ENCODE data around the gene RANBP3L. TPM values are rescaled to one million over a fixed set of nuclear protein-coding genes. Genes with fewer than 3 reads are reported as not detected.

The RANBP3L gene
- total and polyA plus RNA-seq, 11 donors: 0.14 to 2.2 (median 0.38) TPM

DNA sequence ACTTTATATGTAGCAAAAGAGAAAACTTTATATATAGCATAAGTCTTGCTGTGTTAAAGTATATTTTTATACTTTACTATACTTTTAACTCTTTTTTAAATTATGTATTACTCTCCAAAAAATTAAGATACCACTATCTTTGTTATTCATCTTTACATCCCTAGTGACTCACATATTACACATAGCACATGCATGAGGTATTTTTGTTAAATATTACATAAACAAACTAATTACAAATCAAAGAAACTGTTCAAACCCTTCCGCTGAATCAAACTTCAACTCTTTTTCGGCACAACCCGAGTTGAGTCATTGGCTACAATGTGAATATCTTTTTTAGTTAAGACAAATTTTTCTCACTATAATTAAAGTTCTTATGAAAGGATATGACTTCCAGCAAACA is 92.0 kb downstream of the RANBP3L start:
- ATAC-seq (no peak), DNase-seq (no peak)
- Histone ChIP-seq H3K27me3 (no peaks in the 10 kb centered on the region), H3K36me3 (peaks cover 0 to 94% (median 47%) of the 10 kb centered on the region in 9 donors), H3K4me3 (no peak overlapping the region), H3K27ac (no peak overlapping the region), H3K9me3 (no peaks in the 10 kb centered on the region), H3K4me1 (no peaks in the 10 kb centered on the region)
- 92 to 96% (median 93%) methylated on average over 3 of the region's 3 CpGs for WGBS, 4 donors
- no peak for TF ChIP-seq POLR2A (IDR thresholded peaks at IDR 0.05)
- TF ChIP-seq, protein P1, sequence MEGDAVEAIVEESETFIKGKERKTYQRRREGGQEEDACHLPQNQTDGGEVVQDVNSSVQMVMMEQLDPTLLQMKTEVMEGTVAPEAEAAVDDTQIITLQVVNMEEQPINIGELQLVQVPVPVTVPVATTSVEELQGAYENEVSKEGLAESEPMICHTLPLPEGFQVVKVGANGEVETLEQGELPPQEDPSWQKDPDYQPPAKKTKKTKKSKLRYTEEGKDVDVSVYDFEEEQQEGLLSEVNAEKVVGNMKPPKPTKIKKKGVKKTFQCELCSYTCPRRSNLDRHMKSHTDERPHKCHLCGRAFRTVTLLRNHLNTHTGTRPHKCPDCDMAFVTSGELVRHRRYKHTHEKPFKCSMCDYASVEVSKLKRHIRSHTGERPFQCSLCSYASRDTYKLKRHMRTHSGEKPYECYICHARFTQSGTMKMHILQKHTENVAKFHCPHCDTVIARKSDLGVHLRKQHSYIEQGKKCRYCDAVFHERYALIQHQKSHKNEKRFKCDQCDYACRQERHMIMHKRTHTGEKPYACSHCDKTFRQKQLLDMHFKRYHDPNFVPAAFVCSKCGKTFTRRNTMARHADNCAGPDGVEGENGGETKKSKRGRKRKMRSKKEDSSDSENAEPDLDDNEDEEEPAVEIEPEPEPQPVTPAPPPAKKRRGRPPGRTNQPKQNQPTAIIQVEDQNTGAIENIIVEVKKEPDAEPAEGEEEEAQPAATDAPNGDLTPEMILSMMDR (IDR thresholded peaks at IDR 0.05): no peak
- intact Hi-C loops (cut with DNase I): no loop called here

DNA sequence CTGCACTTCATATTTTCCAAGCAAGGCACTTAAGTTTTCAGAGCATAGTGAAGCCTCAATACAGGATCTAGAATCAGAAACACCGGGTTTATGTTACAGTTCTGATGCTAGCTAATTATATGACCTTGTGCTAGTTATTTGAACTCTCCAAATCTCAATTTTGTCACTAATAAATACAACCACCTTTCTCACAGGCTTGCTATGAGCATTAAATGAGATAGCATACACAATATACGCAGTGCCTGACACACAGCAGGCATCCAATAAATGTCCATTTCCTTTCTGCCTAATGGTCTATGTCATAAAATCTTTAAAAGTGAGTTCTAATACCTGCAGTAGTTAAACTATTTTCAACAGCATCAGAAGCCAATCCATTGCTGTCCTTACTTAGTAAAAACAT is 92.9 kb downstream of the RANBP3L start:
- no peak overlapping the region for H3K27ac ChIP-seq
- DNase-seq: no peak
- ATAC-seq: no peak
- intact Hi-C loops (cut with DNase I): no loop called here
- no peak overlapping the region for H3K4me3 ChIP-seq
- H3K9me3 ChIP-seq: no peaks in the 10 kb centered on the region
- no peaks in the 10 kb centered on the region for H3K27me3 ChIP-seq
- peaks cover 0 to 7% (median 0%) of the 10 kb centered on the region in 12 donors for H3K4me1 ChIP-seq
- H3K36me3 ChIP-seq: peaks cover 0 to 86% (median 38%) of the 10 kb centered on the region in 9 donors
- 96 to 100% (median 97%) methylated on average over 2 of the region's 2 CpGs for WGBS, 4 donors
- TF ChIP-seq, protein P1 (IDR thresholded peaks at IDR 0.05): no peak
- no peak for TF ChIP-seq POLR2A (IDR thresholded peaks at IDR 0.05)

DNA sequence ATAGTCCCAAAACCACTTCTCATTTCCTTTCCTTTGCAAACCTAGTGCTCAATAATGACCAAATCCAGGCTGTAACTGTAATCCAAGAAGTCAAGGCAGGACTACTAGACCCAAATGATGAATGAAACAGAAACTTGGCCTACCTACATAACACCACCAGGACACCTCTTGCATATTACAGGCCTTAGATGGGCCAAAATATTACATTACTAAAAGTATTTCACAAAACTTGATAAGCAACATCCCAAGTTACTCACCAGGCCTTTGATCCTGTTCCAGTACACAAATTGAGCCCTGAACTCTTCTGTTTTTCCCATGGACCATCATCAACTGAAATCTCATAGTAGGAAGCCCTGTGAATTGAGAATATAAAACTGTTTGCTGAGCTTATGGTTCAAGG is 94.8 kb downstream of the RANBP3L start:
- H3K9me3 ChIP-seq: no peaks in the 10 kb centered on the region
- H3K4me3 ChIP-seq: no peak overlapping the region
- no peak overlapping the region for H3K27ac ChIP-seq
- no peaks in the 10 kb centered on the region for H3K27me3 ChIP-seq
- no peak for TF ChIP-seq POLR2A (IDR thresholded peaks at IDR 0.05)
- TF ChIP-seq, protein P1 (IDR thresholded peaks at IDR 0.05): no peak
- no peak for DNase-seq
- H3K36me3 ChIP-seq: peaks cover 0 to 80% (median 31%) of the 10 kb centered on the region in 9 donors
- intact Hi-C loops (cut with DNase I): no loop called here
- peaks cover 0 to 24% (median 3%) of the 10 kb centered on the region in 12 donors for H3K4me1 ChIP-seq
- no peak for ATAC-seq

DNA sequence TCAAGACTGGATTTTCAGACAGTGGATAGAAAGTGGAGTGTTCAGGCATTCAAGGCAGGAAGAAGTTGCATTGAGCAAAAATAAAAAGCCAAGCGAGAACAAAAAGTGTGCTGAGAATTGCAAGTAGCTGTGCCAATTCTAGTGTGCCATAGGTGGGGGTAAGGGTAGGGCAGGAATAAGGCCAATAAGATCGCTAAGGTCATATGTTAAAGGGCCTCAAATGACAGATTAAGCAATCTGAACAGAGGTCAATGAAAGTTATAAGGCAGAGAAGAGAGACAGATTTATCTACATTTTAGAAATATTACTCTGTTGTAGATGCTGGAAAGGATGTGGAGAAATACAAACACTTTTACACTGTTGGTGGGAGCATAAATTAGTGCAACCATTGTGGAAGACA is 96.4 kb downstream of the RANBP3L start:
- no peaks in the 10 kb centered on the region for H3K9me3 ChIP-seq
- WGBS, 4 donors: 83 to 98% (median 89%) methylated on average over 2 of the region's 2 CpGs
- TF ChIP-seq, protein P1 (IDR thresholded peaks at IDR 0.05): no peak
- no peak for TF ChIP-seq POLR2A (IDR thresholded peaks at IDR 0.05)
- peaks cover 0 to 76% (median 27%) of the 10 kb centered on the region in 9 donors for H3K36me3 ChIP-seq
- intact Hi-C loops (cut with DNase I): no loop called here
- H3K27ac ChIP-seq: no peak overlapping the region
- peaks cover 0 to 24% (median 3%) of the 10 kb centered on the region in 12 donors for H3K4me1 ChIP-seq
- no peaks in the 10 kb centered on the region for H3K27me3 ChIP-seq
- ATAC-seq (no peak), DNase-seq (no peak)
- H3K4me3 ChIP-seq: no peak overlapping the region
